ENCODE results near the gene URB1.
"Not testable (repeated sequence)": the region's sequence is repeated elsewhere in the genome, so short reads cannot be mapped to it uniquely, and the experiment has no call there.

The URB1 gene

DNA sequence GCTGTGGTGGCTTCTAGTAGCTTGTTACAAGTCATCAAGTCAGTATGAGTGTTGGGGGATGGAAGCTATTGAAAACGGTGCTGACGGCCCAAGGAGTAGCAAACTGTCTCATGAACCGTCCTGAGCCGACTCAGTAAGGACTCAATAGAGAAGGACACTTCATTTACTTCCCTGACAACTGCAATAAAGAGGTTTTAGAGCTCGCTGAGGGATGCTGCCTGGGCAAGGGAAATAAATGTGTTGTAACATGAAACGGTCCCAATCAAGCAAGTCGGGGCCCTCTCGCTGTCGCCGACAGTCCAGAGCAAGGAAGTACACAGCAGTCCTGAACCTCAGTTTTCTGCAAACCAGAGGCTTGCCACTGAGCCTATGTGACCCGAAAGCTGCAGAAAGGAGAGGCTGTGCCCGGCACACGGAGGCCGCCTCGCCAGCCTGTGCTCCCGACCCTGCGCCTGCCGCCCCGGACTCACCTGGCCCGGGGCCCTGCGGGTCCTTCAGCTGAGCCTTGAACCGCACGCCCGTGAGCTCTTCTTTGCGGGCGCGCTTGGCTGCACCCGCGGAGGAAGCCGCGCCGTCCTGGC lies 423 bp downstream of the URB1 start:
- Histone ChIP-seq H3K36me3 (ENCODE audit: control insufficient read depth in 4 of 4, insufficient read depth in 4 of 4, low read length in 3 of 4) (peaks cover 0 to 20% (median 5%) of the 10 kb centered on the region in 4 experiments), H3K4me3 (ENCODE audit: control insufficient read depth in 1 of 7, extremely low read depth in 1 of 7, insufficient read depth in 4 of 7, low read depth in 2 of 7, low read length in 6 of 7) (peak overlapping the region; percentile 79 to 95 (median 93)), H3K27ac (ENCODE audit: insufficient read depth in 1 of 2, low read depth in 1 of 2, low read length in 2 of 2, poor library complexity in 1 of 2, severe bottlenecking in 2 of 2) (peak overlapping the region in 1 of 2 experiments; percentile 63), H3K4me1 (ENCODE audit: control extremely low read depth in 1 of 4, control insufficient read depth in 4 of 4, insufficient read depth in 4 of 4, low read length in 3 of 4) (peaks cover 7 to 27% (median 19%) of the 10 kb centered on the region in 4 experiments), H3K9me3 (ENCODE audit: control extremely low read depth in 1 of 5, control insufficient read depth in 4 of 5, insufficient read depth in 2 of 5, low read depth in 1 of 5, low read length in 4 of 5) (peaks cover 0 to 3% (median 0%) of the 10 kb centered on the region in 5 experiments), H3K27me3 (replicated peaks in 2 of 5; ENCODE audit: control insufficient read depth in 4 of 5, insufficient read depth in 5 of 5, low read length in 4 of 5) (no peaks in the 10 kb centered on the region)
- CTCF ChIA-PET: interaction anchor here (1.0 to 1.4 kb wide), 3 partner anchors 8 to 213 kb away, joined by 3 read pairs; no protein-coding TSS in a partner anchor
- POLR2A ChIA-PET: no interaction called here
- peak in 1 of 3 donors; percentile 17 for DNase-seq
- under 1% methylated on average over 27 of the region's 32 CpGs for WGBS (ENCODE audit: insufficient coverage)

DNA sequence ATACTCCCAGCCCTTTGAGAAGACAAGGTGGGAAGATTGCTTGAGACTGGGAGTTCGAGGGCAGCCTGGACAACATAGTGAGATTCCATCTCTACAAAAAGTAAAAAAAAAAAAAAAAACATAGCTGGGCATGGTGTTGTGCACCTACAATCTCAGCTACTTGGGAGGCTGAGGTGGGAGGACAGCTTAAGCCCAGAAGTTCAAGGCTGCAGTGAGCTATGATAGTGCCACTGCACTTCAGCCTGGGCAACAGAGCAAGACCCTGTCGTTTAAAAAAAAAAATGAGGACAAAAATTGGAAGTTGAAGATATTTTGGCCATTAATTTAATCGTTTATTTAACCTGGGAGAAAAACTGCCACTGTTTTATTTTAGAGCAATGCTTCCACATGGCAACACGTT lies 1.1 kb downstream of the URB1 start:
- peak overlapping the region in 6 of 7 experiments; percentile 79 to 94 (median 90) for H3K4me3 ChIP-seq (ENCODE audit: control insufficient read depth in 1 of 7, extremely low read depth in 1 of 7, insufficient read depth in 4 of 7, low read depth in 2 of 7, low read length in 6 of 7)
- 75% methylated on average over 3 of the region's 4 CpGs for WGBS (ENCODE audit: insufficient coverage)
- ChIA-PET POLR2A (no interaction called here), CTCF (interaction anchor here (1.0 kb wide), 1 partner anchor 214 kb away, joined by 3 read pairs; no protein-coding TSS in a partner anchor)
- H3K4me1 ChIP-seq (ENCODE audit: control extremely low read depth in 1 of 4, control insufficient read depth in 4 of 4, insufficient read depth in 4 of 4, low read length in 3 of 4): peaks cover 7 to 27% (median 19%) of the 10 kb centered on the region in 4 experiments
- H3K27me3 ChIP-seq (replicated peaks in 2 of 5; ENCODE audit: control insufficient read depth in 4 of 5, insufficient read depth in 5 of 5, low read length in 4 of 5): no peaks in the 10 kb centered on the region
- H3K36me3 ChIP-seq (ENCODE audit: control insufficient read depth in 4 of 4, insufficient read depth in 4 of 4, low read length in 3 of 4): peaks cover 1 to 21% (median 5%) of the 10 kb centered on the region in 4 experiments
- no peaks in the 10 kb centered on the region for H3K9me3 ChIP-seq (ENCODE audit: control extremely low read depth in 1 of 5, control insufficient read depth in 4 of 5, insufficient read depth in 2 of 5, low read depth in 1 of 5, low read length in 4 of 5)
- DNase-seq: no peak
- H3K27ac ChIP-seq (ENCODE audit: insufficient read depth in 1 of 2, low read depth in 1 of 2, low read length in 2 of 2, poor library complexity in 1 of 2, severe bottlenecking in 2 of 2): no peak overlapping the region

DNA sequence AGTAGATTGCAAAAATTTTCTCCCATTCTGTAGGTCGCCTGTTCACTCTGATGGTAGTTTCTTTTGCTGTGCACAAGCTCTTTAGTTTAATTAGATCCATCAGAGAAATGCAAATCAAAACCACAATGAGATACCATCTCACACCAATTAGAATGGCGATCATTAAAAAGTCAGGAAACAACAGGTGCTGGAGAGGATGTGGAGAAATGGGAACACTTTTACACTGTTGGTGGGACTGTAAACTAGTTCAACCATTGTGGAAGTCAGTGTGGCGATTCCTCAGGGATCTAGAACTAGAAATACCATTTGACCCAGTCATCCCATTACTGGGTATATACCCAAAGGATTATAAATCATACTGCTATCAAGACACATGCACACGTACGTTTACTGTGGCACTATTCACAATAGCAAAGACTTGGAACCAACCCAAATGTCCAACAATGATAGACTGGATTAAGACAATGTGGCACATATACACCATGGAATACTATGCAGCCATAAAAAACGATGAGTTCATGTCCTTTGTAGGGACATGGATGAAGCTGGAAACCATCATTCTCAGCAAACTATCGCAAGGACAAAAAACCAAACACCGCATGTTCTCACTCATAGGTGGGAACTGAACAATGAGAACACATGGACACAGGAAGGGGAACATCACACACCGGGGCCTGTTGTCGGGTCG lies 2.1 kb downstream of the URB1 start:
- no CpG with 5 or more reads among the region's 11 CpGs for whole genome bisulfite sequencing (ENCODE audit: insufficient coverage)
- POLR2A ChIA-PET: not testable (repeated sequence)

DNA sequence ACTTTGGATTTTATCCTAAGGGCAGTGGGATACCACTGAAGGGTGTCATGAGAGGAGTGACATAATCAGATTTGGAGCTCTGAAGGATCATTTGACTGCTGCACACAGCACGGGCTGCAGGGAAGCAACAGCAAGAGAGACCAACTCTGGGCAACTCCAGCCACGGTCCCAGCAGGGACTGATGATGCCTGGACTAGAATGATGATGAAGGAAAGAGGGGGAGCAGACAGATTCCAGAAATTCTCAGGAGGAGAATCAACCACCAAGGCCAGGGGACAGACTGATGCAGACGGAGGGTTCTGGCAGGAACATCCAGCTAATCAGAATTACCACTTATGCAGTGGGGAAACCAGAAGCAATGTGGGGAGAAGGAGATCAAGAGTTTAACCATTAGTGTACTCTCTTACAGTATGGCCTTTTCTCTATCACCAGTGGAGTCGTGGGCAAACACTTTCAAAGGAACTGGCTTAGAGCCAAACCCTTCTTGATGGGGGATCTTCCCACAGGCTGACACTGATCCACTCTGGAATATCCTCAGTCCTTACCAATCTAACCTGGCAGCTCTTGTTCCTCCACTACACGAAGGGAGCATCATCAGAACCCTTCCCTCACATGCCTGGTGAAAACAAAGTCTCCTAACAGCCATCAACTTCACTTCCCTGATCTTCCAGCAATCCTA lies 3.3 kb downstream of the URB1 start:
- WGBS (ENCODE audit: insufficient coverage): 94% methylated on average over 4 of the region's 5 CpGs
- H3K36me3 ChIP-seq (ENCODE audit: control insufficient read depth in 4 of 4, insufficient read depth in 4 of 4, low read length in 3 of 4): peaks cover 2 to 34% (median 15%) of the 10 kb centered on the region in 4 experiments
- ChIA-PET CTCF (no interaction called here), POLR2A (no interaction called here)
- H3K27ac ChIP-seq (ENCODE audit: insufficient read depth in 1 of 2, low read depth in 1 of 2, low read length in 2 of 2, poor library complexity in 1 of 2, severe bottlenecking in 2 of 2): no peak overlapping the region
- no peak overlapping the region for H3K4me3 ChIP-seq (ENCODE audit: control insufficient read depth in 1 of 7, extremely low read depth in 1 of 7, insufficient read depth in 4 of 7, low read depth in 2 of 7, low read length in 6 of 7)
- DNase-seq: no peak
- no peaks in the 10 kb centered on the region for H3K27me3 ChIP-seq (replicated peaks in 2 of 5; ENCODE audit: control insufficient read depth in 4 of 5, insufficient read depth in 5 of 5, low read length in 4 of 5)
- H3K4me1 ChIP-seq (ENCODE audit: control extremely low read depth in 1 of 4, control insufficient read depth in 4 of 4, insufficient read depth in 4 of 4, low read length in 3 of 4): peaks cover 7 to 27% (median 19%) of the 10 kb centered on the region in 4 experiments
- no peaks in the 10 kb centered on the region for H3K9me3 ChIP-seq (ENCODE audit: control extremely low read depth in 1 of 5, control insufficient read depth in 4 of 5, insufficient read depth in 2 of 5, low read depth in 1 of 5, low read length in 4 of 5)

More for the DNA sequence above, 2.1 kb downstream of the URB1 start:
- H3K27ac ChIP-seq (ENCODE audit: insufficient read depth in 1 of 2, low read depth in 1 of 2, low read length in 2 of 2, poor library complexity in 1 of 2, severe bottlenecking in 2 of 2); CTCF ChIA-PET; H3K27me3 ChIP-seq (replicated peaks in 2 of 5; ENCODE audit: control insufficient read depth in 4 of 5, insufficient read depth in 5 of 5, low read length in 4 of 5); DNase-seq; H3K9me3 ChIP-seq (ENCODE audit: control extremely low read depth in 1 of 5, control insufficient read depth in 4 of 5, insufficient read depth in 2 of 5, low read depth in 1 of 5, low read length in 4 of 5); H3K4me3 ChIP-seq (ENCODE audit: control insufficient read depth in 1 of 7, extremely low read depth in 1 of 7, insufficient read depth in 4 of 7, low read depth in 2 of 7, low read length in 6 of 7): not testable (repeated sequence)
- peaks cover 2 to 28% (median 5%) of the 10 kb centered on the region in 4 experiments for H3K36me3 ChIP-seq (ENCODE audit: control insufficient read depth in 4 of 4, insufficient read depth in 4 of 4, low read length in 3 of 4)
- peaks cover 7 to 27% (median 19%) of the 10 kb centered on the region in 4 experiments for H3K4me1 ChIP-seq (ENCODE audit: control extremely low read depth in 1 of 4, control insufficient read depth in 4 of 4, insufficient read depth in 4 of 4, low read length in 3 of 4)

DNA sequence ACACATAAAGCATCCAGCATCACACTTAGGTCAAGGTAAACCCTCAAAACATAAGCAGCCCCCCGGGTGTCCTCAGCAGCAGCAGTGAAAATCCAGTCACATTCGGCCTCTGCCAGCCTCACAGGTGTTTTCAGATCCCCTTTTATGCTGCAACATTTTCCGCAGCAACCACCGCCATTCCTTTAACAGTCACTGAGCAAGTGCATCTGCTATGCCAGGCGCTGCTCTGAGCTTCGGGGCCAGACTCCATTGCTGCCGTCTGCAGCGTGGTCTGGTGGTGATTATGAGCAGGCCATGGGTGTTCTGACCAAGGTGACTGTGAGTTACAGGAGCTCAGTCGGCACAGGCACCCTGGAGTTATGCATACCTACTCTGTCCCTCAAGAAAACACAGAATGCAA lies 4.5 kb downstream of the URB1 start:
- POLR2A ChIA-PET: no interaction called here

DNA sequence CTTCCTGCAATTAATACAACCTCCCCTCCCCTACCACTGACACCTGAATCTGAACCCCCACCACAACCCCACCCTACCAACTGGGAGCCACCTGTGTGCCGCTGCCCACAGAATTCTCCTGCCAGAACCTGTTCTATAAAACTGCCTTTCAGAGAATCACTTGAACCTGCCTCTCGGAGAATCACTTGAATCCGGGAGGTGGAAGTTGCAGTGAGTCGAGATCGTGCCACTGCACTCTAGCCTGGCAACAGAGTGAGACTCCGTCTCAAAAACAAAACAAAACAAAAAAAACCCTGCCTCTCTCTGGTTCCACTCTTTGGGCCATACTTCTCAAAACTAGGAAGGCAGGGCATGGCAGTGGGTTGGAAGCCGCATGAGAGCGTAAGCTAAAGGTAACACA lies 5.7 kb downstream of the URB1 start:
- Histone ChIP-seq H3K4me3 (ENCODE audit: control insufficient read depth in 1 of 7, extremely low read depth in 1 of 7, insufficient read depth in 4 of 7, low read depth in 2 of 7, low read length in 6 of 7) (no peak overlapping the region), H3K9me3 (ENCODE audit: control extremely low read depth in 1 of 5, control insufficient read depth in 4 of 5, insufficient read depth in 2 of 5, low read depth in 1 of 5, low read length in 4 of 5) (no peaks in the 10 kb centered on the region), H3K27me3 (replicated peaks in 2 of 5; ENCODE audit: control insufficient read depth in 4 of 5, insufficient read depth in 5 of 5, low read length in 4 of 5) (no peaks in the 10 kb centered on the region), H3K27ac (ENCODE audit: insufficient read depth in 1 of 2, low read depth in 1 of 2, low read length in 2 of 2, poor library complexity in 1 of 2, severe bottlenecking in 2 of 2) (no peak overlapping the region), H3K36me3 (ENCODE audit: control insufficient read depth in 4 of 4, insufficient read depth in 4 of 4, low read length in 3 of 4) (peaks cover 13 to 57% (median 36%) of the 10 kb centered on the region in 4 experiments), H3K4me1 (ENCODE audit: control extremely low read depth in 1 of 4, control insufficient read depth in 4 of 4, insufficient read depth in 4 of 4, low read length in 3 of 4) (peaks cover 4 to 10% (median 9%) of the 10 kb centered on the region in 4 experiments)
- no peak for DNase-seq
- CTCF ChIA-PET: no interaction called here
- 94% methylated on average over 3 of the region's 8 CpGs for WGBS (ENCODE audit: insufficient coverage)
- POLR2A ChIA-PET: interaction anchor here (0.5 kb wide), 1 partner anchor 113 kb away, joined by 3 read pairs; no protein-coding TSS in a partner anchor

More for the DNA sequence above, 4.5 kb downstream of the URB1 start:
- CTCF ChIA-PET: no interaction called here
- Histone ChIP-seq H3K36me3 (ENCODE audit: control insufficient read depth in 4 of 4, insufficient read depth in 4 of 4, low read length in 3 of 4) (peaks cover 6 to 46% (median 25%) of the 10 kb centered on the region in 4 experiments), H3K27ac (ENCODE audit: insufficient read depth in 1 of 2, low read depth in 1 of 2, low read length in 2 of 2, poor library complexity in 1 of 2, severe bottlenecking in 2 of 2) (no peak overlapping the region), H3K9me3 (ENCODE audit: control extremely low read depth in 1 of 5, control insufficient read depth in 4 of 5, insufficient read depth in 2 of 5, low read depth in 1 of 5, low read length in 4 of 5) (no peaks in the 10 kb centered on the region), H3K27me3 (replicated peaks in 2 of 5; ENCODE audit: control insufficient read depth in 4 of 5, insufficient read depth in 5 of 5, low read length in 4 of 5) (no peaks in the 10 kb centered on the region), H3K4me1 (ENCODE audit: control extremely low read depth in 1 of 4, control insufficient read depth in 4 of 4, insufficient read depth in 4 of 4, low read length in 3 of 4) (peaks cover 7 to 17% (median 15%) of the 10 kb centered on the region in 4 experiments), H3K4me3 (ENCODE audit: control insufficient read depth in 1 of 7, extremely low read depth in 1 of 7, insufficient read depth in 4 of 7, low read depth in 2 of 7, low read length in 6 of 7) (no peak overlapping the region)
- DNase-seq: no peak
- 97% methylated on average over 8 of the region's 9 CpGs for WGBS (ENCODE audit: insufficient coverage)
